Mesothelial cell of epicardium (in vitro differentiated cells): Measurements from ENCODE around the gene NFKBIE. TPM values are rescaled to one million over a fixed set of nuclear protein-coding genes. Genes with fewer than 3 reads are reported as not detected.

ENCODE experiments used
- DNase-seq, 2 experiments: peaks; one replicate each; pipeline ENCODE4 v3.0.0; 2021; ENCODE audit warnings: low spot score in 2 of 2; ENCODE audit not compliant: unreplicated experiment in 2 of 2
- H3K27ac Mint-ChIP-seq: 2 replicates; pipeline ENCODE4 v1.8.0; 2021; ENCODE audit warnings: mixed read lengths
- H3K27me3 Mint-ChIP-seq: 2 replicates; pipeline ENCODE4 v1.8.0; 2021; ENCODE audit warnings: low read depth, mixed read lengths
- H3K36me3 Mint-ChIP-seq: 2 replicates; pipeline ENCODE4 v1.8.0; 2021; ENCODE audit warnings: mixed read lengths
- H3K4me1 Mint-ChIP-seq: 2 replicates; pipeline ENCODE4 v1.8.0; 2021; ENCODE audit warnings: mixed read lengths
- H3K4me3 Mint-ChIP-seq: 2 replicates; pipeline ENCODE4 v1.8.0; 2021; ENCODE audit warnings: mild to moderate bottlenecking, moderate library complexity, mixed read lengths
- H3K9me3 Mint-ChIP-seq: 2 replicates; pipeline ENCODE4 v1.8.0; 2021; ENCODE audit warnings: mixed read lengths
- total RNA-seq: library from RNA; stranded (reverse); gene quantifications from 3 replicates; pipeline ENCODE4 v1.2.1, GENCODE V29; 2021
- TF ChIP-seq, protein P1 (sequence below): fragments of 200-600 bp; sonication (generic); IDR thresholded peaks from one replicate; pipeline ENCODE4 v1.5.0; 2021; ENCODE audit warnings: antibody characterized with exemption; ENCODE audit not compliant: unreplicated experiment

Gene NFKBIE
- total RNA-seq, 1 donor from 2014 or later = 9.7 TPM

DNA sequence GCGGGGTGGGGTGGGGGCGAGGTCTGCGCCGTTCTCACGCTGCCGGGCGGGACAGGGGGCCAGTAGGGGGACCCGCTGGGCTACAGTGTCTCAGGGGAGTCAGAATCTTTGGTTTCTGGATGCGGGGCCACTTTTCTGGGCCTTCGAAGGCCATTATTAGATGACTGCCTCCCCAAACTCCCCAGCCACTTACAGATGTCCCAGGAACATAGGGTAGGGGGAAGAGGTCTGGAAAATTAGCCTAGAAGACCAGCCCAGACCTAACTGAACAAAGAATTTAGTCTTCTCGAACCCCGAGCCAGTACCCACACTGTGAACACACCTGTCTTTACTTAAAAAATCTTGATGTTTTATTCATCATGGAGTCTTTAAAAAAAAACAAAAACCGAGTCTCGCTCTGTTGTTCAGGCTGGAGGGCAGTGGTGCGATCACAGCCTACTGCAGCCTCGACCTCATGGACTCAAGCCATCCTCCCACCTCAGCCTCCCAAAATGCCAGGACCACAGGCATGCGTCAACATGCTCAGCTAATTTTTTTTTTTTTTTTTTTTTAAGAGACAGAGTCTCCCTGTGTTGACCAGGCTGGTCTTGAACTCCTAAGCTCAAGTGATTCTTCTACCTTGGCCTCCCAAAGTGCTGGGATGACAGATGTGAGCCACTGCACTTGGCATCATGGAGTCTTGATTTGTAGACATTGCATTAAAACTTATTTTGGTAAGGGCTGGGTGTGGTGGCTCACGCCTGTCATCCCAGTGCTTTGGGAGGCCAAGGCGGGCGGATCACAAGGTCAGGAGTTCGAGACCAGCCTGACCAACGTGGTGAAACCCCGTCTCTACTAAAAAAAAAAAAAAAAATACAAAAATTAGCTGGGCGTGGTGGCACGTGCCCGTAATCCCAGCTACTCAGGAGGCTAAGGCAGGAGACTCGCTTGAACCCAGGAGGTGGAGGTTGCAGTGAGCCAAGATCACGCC lies 45.3 kb downstream of the NFKBIE start:
- H3K4me3 Mint-ChIP-seq = peak overlapping the region; percentile 68
- DNase-seq = no peak
- TF ChIP-seq, protein P1, sequence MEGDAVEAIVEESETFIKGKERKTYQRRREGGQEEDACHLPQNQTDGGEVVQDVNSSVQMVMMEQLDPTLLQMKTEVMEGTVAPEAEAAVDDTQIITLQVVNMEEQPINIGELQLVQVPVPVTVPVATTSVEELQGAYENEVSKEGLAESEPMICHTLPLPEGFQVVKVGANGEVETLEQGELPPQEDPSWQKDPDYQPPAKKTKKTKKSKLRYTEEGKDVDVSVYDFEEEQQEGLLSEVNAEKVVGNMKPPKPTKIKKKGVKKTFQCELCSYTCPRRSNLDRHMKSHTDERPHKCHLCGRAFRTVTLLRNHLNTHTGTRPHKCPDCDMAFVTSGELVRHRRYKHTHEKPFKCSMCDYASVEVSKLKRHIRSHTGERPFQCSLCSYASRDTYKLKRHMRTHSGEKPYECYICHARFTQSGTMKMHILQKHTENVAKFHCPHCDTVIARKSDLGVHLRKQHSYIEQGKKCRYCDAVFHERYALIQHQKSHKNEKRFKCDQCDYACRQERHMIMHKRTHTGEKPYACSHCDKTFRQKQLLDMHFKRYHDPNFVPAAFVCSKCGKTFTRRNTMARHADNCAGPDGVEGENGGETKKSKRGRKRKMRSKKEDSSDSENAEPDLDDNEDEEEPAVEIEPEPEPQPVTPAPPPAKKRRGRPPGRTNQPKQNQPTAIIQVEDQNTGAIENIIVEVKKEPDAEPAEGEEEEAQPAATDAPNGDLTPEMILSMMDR = no peak
- H3K4me1 Mint-ChIP-seq = peaks cover 39% of the 10 kb centered on the region
- no peaks in the 10 kb centered on the region for H3K36me3 Mint-ChIP-seq
- H3K27me3 Mint-ChIP-seq = peaks cover 30% of the 10 kb centered on the region
- no peak overlapping the region for H3K27ac Mint-ChIP-seq
- no peaks in the 10 kb centered on the region for H3K9me3 Mint-ChIP-seq

DNA sequence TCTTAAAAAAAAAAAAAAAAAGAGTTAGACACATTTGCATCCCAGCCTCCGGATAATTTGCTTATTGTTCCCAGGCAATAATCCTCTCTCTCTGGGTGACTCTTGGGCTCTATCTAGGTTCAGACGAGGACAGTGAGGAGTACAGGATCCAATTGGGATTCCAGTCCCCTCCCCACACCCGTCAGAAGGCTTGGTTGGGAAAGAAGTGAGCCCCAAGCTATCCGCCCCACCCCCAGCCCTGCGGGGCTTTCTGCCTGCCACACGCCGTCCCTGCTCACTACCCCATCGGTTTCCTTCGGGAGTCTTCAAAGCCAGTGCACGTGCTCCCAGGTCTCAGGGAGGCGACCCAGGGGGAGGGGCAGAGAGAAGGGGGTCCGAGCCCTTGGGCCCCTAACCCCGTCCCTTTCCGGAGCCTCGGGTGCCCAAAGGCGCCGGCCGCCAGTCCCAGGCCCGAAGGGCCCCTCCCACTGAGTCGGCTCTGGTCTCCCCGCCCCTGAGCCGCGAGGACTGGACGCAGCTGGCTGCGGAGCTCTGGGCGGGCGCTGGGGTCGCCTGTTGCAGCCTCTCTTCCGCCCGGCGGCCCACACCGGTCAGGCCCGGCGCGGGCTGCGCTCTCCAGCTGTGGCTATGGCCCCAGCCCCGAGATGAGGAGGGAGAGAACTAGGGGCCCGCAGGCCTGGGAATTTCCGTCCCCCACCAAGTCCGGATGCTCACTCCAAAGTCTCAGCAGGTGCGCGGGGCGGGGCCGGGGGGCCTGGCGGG lies 46.1 kb downstream of the NFKBIE start:
- TF ChIP-seq, protein P1 = no peak
- peaks cover 23% of the 10 kb centered on the region for H3K27me3 Mint-ChIP-seq
- peak overlapping the region; percentile 68 for H3K4me3 Mint-ChIP-seq
- no peaks in the 10 kb centered on the region for H3K36me3 Mint-ChIP-seq
- H3K9me3 Mint-ChIP-seq = no peaks in the 10 kb centered on the region
- peak; percentile 42 to 63 for DNase-seq
- H3K27ac Mint-ChIP-seq = peak overlapping the region; percentile 64
- H3K4me1 Mint-ChIP-seq = peaks cover 30% of the 10 kb centered on the region

DNA sequence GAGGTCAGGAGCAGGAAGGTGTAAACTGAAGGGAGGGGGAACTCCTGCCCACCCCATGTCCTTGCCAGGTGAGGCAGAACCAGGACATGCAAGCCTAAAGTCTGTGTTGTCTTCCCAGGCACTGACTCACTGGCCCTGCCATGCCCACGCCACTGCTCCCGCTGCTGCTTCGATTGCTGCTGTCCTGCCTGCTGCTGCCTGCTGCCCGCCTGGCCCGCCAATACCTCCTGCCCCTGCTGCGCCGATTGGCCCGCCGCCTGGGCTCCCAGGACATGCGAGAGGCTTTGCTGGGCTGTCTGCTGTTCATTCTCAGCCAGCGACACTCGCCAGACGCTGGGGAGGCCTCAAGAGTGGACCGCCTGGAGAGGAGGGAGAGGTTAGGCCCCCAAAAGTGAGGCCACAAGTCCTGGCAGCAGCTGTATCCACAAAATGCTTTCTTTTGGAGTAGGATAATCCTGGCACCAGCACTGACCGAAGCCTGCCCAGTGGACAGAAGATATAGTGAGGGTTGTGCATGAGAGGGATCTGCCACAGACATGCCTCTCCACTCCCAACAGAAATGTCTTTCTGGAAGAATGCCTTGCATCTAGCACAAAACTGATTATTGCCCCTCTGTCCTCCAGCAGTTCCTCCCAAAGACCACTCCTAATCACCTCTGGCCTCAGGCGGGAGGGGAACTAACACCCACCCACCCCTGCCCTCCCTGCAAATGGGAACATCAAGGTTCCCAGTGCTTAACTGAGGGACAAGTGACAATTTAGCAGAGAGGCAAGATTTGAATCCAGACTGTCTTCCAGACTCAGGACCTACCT lies 47.8 kb downstream of the NFKBIE start:
- no peak for DNase-seq
- Mint-ChIP-seq H3K9me3 (no peaks in the 10 kb centered on the region), H3K4me1 (peaks cover 20% of the 10 kb centered on the region), H3K27me3 (peaks cover 15% of the 10 kb centered on the region), H3K36me3 (no peaks in the 10 kb centered on the region), H3K4me3 (no peak overlapping the region), H3K27ac (no peak overlapping the region)
- TF ChIP-seq, protein P1 = no peak

DNA sequence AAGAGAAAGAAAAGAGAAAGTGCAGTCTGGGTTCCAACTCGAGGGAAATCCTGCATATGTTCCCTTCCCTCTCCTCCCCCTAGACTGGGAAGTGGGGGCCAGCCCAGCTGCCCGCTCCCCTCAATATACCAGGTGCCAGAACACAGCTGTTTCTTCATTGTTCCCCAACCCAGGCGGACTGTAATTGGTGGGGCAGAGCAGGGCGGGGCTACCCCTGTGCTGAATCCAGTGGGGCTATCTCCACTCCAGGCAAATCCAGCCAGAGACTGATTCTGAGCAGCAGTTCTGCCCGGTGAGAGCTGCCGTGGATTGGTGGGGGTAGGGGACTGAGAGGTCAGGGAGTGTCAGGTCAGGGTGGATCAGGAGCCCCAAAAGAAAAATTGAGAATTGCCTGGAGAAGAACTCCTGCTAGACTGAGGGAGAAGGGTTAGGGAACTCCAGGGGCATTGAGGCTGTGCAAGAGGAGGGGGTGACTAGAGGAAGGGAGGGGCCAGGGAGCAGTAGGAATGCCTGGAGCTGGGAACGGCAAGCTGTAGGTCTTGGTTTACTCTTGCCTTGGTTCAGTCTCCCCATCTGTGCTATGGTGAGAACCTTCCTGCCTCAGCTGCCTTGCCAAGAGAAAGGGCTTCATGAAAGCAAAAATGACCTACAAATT lies 48.5 kb downstream of the NFKBIE start, which contains the start of gene MYMX:
Gene MYMX, plus strand, starts transcription at position 250 of the 655 bp plus-strand sequence. CDS start 546 bp downstream, outside the sequence.
- no peaks in the 10 kb centered on the region for H3K36me3 Mint-ChIP-seq
- TF ChIP-seq, protein P1 = no peak

DNA sequence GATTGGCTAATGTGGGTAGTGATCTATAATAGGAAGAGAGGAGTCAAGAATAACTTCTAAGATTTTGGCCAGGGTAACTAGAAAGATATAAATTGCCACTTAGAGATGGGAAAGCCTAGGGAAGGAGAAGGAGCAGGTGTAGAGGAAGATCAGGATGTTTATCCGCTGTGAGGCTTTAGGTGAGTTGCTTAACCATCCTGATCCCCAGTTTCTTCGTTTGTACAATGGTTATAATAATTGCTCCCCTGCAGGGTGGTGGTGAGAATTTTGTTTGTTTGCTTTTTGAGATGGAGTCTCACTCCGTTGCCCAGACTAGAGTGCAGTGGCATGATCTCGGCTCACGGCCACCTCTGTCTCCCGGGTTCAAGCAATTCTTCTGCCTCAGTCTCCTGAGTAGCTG lies 51.0 kb downstream of the NFKBIE start:
- TF ChIP-seq, protein P1 = no peak
- Mint-ChIP-seq H3K4me1 (peaks cover 13% of the 10 kb centered on the region), H3K36me3 (no peaks in the 10 kb centered on the region), H3K9me3 (no peaks in the 10 kb centered on the region), H3K27ac (no peak overlapping the region), H3K27me3 (peaks cover 15% of the 10 kb centered on the region), H3K4me3 (no peak overlapping the region)
- DNase-seq = no peak

More for the DNA sequence above, 48.5 kb downstream of the NFKBIE start, which contains the start of gene MYMX:
- no peak within 1 kb of the TSS for H3K27ac Mint-ChIP-seq
- no peak within 1 kb of the TSS for H3K4me3 Mint-ChIP-seq
- peaks cover 15% of the 10 kb centered on the region for H3K27me3 Mint-ChIP-seq
- no peak for DNase-seq
- H3K9me3 Mint-ChIP-seq = no peaks in the 10 kb centered on the region
- peaks cover 19% of the 10 kb centered on the region for H3K4me1 Mint-ChIP-seq
